Body of pancreas (tissue), 4 donors: Measurements from ENCODE around the gene CPLX3. TPM values are rescaled to one million over a fixed set of nuclear protein-coding genes. Genes with fewer than 3 reads are reported as not detected.

Experiments used
- ATAC-seq: fragments of 150-250 bp; one replicate; pipeline ENCODE4 v1.9.1; 2016
- DNase-seq, 4 donors: peaks; one replicate each; pipeline ENCODE4 v3.0.0-alpha.2; 2019
- H3K27ac ChIP-seq, 4 donors: fragments of 200-600 bp; sonication (generic); 1 replicate in 3 of 4; 2 replicates in 1 of 4; pipeline versions ENCODE4 v1.5.1 to v1.6.1; 2016 to 2019; ENCODE audit warnings: mild to moderate bottlenecking in 1 of 4, mixed read lengths in 1 of 4, moderate library complexity in 1 of 4
- H3K27me3 ChIP-seq, 2 donors: fragments of 200-600 bp; sonication (generic); one replicate each; pipeline ENCODE4 v1.6.0; 2016; ENCODE audit warnings: mild to moderate bottlenecking in 1 of 2
- H3K36me3 ChIP-seq, 2 donors: fragments of 200-600 bp; sonication (generic); replicated peaks in 1 of 2; 2 replicates each; pipeline ENCODE4 v1.5.1; 2016; ENCODE audit warnings: low read depth in 2 of 2; ENCODE audit not compliant: insufficient read depth in 1 of 2
- H3K4me1 ChIP-seq: fragments of 200-600 bp; sonication (generic); one replicate; pipeline ENCODE4 v1.6.0; 2016
- H3K4me3 ChIP-seq, 2 donors: fragments of 200-600 bp; sonication (generic); 1 replicate in 1 of 2; 2 replicates in 1 of 2; pipeline ENCODE4 v1.5.1; 2016 to 2019
- H3K9me3 ChIP-seq, 3 donors: fragments of 200-600 bp; sonication (generic); 1 replicate in 2 of 3; 2 replicates in 1 of 3; pipeline ENCODE4 v1.5.1; 2016
- POLR2A ChIP-seq, 3 donors: fragments of 450-650 bp; IDR thresholded peaks; one replicate each; pipeline ENCODE4 v1.6.1; 2016; ENCODE audit warnings: antibody characterized with exemption in 3 of 3, mild to moderate bottlenecking in 2 of 3
- WGBS, 2 donors: methylation state at CpG; one replicate each; pipeline ENCODE4 v1.1.5; 2017; 5-methylcytosine and 5-hydroxymethylcytosine counted together
- intact Hi-C: fragments of 100-400 bp; cut with DNase I; formaldehyde crosslinking; loops from one replicate; pipeline ENCODE4 v1.15.1; 2023
- total RNA-seq, 2 donors: library from RNA; depleted of rRNA; stranded (reverse); fragments of >200 nt; gene quantifications; one replicate each; pipeline ENCODE4 v1.1.0, GENCODE V29; 2016
- TF ChIP-seq, protein P1 (sequence below), 7 experiments: fragments of 450-650 bp in 4 of 7; fragments of 200-600 bp in 3 of 7; sonication (generic) in 3 of 7; IDR thresholded peaks; one replicate each; pipeline ENCODE4 v1.5.1; 2016 to 2019; ENCODE audit warnings: antibody characterized with exemption in 7 of 7

The CPLX3 gene
- total RNA-seq, 2 donors from 2014 or later = not detected

DNA sequence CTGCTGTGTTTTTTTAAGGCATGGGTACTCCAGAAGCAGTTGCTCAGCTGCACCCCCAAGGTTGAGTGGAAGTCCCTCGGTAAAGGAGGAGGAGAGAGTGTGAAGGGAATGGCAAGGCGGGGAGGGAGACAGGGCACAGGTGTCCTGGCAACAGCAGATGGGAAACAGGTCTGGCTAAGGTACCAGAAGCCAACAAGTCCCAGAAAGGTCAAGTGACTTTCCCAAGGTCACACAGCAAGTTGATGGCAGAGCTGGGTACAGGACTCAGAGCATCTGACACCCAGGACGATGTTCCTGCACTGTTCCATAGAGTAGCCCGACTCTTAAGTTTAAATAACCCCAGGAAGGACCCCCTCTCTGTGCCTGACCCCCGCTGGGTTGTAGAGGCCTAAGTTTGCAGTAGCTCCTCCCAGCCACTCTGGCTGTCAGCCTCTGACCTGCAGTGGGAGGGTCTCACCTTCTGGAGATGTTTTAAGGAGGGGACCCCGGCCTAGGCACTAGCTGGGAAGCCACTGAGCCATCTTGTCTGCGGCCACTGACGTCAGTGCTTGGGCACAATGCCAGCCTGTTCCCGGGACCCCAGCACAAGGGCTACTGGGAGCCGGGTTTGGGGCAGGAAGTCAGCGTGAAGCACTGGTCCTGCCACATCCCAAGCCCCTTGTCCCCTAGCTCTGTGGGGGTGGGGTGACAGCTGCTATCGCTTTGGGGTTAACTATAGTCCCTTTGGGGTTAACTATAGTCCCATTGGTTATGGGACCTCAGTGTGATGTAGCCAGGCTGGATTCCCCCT lies 34.0 kb upstream of the CPLX3 start:
- no peak for ATAC-seq
- Histone ChIP-seq H3K36me3 (no peaks in the 10 kb centered on the region), H3K4me1 (peaks cover 20% of the 10 kb centered on the region), H3K9me3 (no peaks in the 10 kb centered on the region), H3K4me3 (no peak overlapping the region), H3K27ac (no peak overlapping the region), H3K27me3 (no peaks in the 10 kb centered on the region)
- DNase-seq = no peak
- TF ChIP-seq, protein P1, sequence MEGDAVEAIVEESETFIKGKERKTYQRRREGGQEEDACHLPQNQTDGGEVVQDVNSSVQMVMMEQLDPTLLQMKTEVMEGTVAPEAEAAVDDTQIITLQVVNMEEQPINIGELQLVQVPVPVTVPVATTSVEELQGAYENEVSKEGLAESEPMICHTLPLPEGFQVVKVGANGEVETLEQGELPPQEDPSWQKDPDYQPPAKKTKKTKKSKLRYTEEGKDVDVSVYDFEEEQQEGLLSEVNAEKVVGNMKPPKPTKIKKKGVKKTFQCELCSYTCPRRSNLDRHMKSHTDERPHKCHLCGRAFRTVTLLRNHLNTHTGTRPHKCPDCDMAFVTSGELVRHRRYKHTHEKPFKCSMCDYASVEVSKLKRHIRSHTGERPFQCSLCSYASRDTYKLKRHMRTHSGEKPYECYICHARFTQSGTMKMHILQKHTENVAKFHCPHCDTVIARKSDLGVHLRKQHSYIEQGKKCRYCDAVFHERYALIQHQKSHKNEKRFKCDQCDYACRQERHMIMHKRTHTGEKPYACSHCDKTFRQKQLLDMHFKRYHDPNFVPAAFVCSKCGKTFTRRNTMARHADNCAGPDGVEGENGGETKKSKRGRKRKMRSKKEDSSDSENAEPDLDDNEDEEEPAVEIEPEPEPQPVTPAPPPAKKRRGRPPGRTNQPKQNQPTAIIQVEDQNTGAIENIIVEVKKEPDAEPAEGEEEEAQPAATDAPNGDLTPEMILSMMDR (IDR thresholded peaks at IDR 0.05) = no peak
- intact Hi-C loops = no loop called here
- WGBS, 2 donors = 70 to 76% methylated on average over 6 to 11 of the region's 12 CpGs

GRCh38 chr15:74793135-74794028 lies 33.0 kb upstream of the CPLX3 start:
- Histone ChIP-seq H3K4me3 (no peak overlapping the region), H3K4me1 (peaks cover 25% of the 10 kb centered on the region), H3K36me3 (no peaks in the 10 kb centered on the region), H3K9me3 (no peaks in the 10 kb centered on the region), H3K27ac (no peak overlapping the region), H3K27me3 (no peaks in the 10 kb centered on the region)
- no peak for TF ChIP-seq POLR2A (IDR thresholded peaks at IDR 0.05)
- TF ChIP-seq, protein P1 (IDR thresholded peaks at IDR 0.05) = no peak
- intact Hi-C loops = no loop called here
- ATAC-seq = no peak
- no peak for DNase-seq
- 64 to 85% methylated on average over 10 to 12 of the region's 12 CpGs for WGBS, 2 donors

- Histone ChIP-seq H3K9me3 (no peaks in the 10 kb centered on the region), H3K4me3 (no peak overlapping the region), H3K4me1 (peaks cover 26% of the 10 kb centered on the region), H3K27me3 (no peaks in the 10 kb centered on the region), H3K36me3 (no peaks in the 10 kb centered on the region), H3K27ac (no peak overlapping the region)
- intact Hi-C loops = no loop called here
- TF ChIP-seq POLR2A (IDR thresholded peaks at IDR 0.05) = no peak
- TF ChIP-seq, protein P1 (IDR thresholded peaks at IDR 0.05) = no peak
- ATAC-seq (no peak), DNase-seq (no peak)
- 86 to 91% methylated on average over 4 to 6 of the region's 9 CpGs for WGBS, 2 donors
These were observed 32.0 kb upstream of the CPLX3 start for GRCh38 chr15:74794248-74794969.

GRCh38 chr15:74794970-74795349 lies 31.5 kb upstream of the CPLX3 start:
- H3K27me3 ChIP-seq = no peaks in the 10 kb centered on the region
- TF ChIP-seq, protein P1 (IDR thresholded peaks at IDR 0.05) = no peak
- no peak for TF ChIP-seq POLR2A (IDR thresholded peaks at IDR 0.05)
- H3K27ac ChIP-seq = no peak overlapping the region
- H3K4me3 ChIP-seq = no peak overlapping the region
- no peak for DNase-seq
- intact Hi-C loops = no loop called here
- WGBS, 2 donors = 88 to 98% methylated on average over 5 to 9 of the region's 9 CpGs
- H3K4me1 ChIP-seq = peaks cover 24% of the 10 kb centered on the region
- no peaks in the 10 kb centered on the region for H3K9me3 ChIP-seq
- no peak for ATAC-seq
- H3K36me3 ChIP-seq = no peaks in the 10 kb centered on the region
